ENCODE measurements around the gene BASP1. TPM values are rescaled to one million over a fixed set of nuclear protein-coding genes. Genes with fewer than 3 reads are reported as not detected.

The BASP1 gene
- total and polyA plus RNA-seq, 8 donors, result 0.23 to 8.3 (median 1.8) TPM

GRCh38 chr5:17265041-17265440, 47.6 kb downstream of the BASP1 start:
- no peaks in the 10 kb centered on the region for H3K4me1 ChIP-seq
- no peak overlapping the region for H3K27ac ChIP-seq
- ATAC-seq (no peak), FAIRE-seq (no peak), DNase-seq (no peak)
- H3K36me3 ChIP-seq, result no peaks in the 10 kb centered on the region
- H3K27me3 ChIP-seq, result peaks cover 0 to 4% (median 0%) of the 10 kb centered on the region in 4 donors
- no peaks in the 10 kb centered on the region for H3K9me3 ChIP-seq
- H3K4me3 ChIP-seq, result no peak overlapping the region
- 74 to 84% methylated on average over 2 of the region's 2 CpGs for WGBS, 2 donors
- no peak for TF ChIP-seq CTCF (IDR thresholded peaks at IDR 0.05)
- intact Hi-C loops (cut with DNase I), result no loop called here

DNA sequence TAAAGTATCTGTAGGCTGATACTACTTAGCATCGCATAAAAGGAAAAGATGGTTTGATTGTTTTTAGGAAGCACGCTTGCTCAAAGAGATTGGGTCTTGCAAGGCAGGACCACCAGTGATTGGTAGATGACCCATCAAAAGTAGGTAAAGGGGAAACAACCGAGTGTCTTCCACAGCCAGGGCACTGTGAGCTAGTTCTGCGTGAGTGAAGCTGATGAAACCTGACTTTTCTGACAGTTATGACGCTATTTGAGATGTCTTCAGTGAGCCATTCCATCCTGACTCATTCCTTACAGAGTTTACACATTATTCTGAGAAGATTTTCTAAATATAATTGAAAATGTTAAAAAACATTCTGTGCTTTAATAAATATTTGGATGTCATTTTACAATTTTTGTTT, 49.7 kb downstream of the BASP1 start:
- Histone ChIP-seq H3K27ac (no peak overlapping the region), H3K27me3 (no peaks in the 10 kb centered on the region), H3K9me3 (no peaks in the 10 kb centered on the region), H3K4me1 (no peaks in the 10 kb centered on the region), H3K36me3 (no peaks in the 10 kb centered on the region), H3K4me3 (no peak overlapping the region)
- DNase-seq (no peak), FAIRE-seq (no peak), ATAC-seq (no peak)
- 77 to 89% methylated on average over 5 of the region's 5 CpGs for WGBS, 2 donors
- intact Hi-C loops (cut with DNase I), result no loop called here
- TF ChIP-seq CTCF (IDR thresholded peaks at IDR 0.05), result no peak

- Histone ChIP-seq H3K36me3 (no peaks in the 10 kb centered on the region), H3K9me3 (no peaks in the 10 kb centered on the region), H3K27me3 (no peaks in the 10 kb centered on the region), H3K4me1 (no peaks in the 10 kb centered on the region), H3K27ac (no peak overlapping the region), H3K4me3 (no peak overlapping the region)
- FAIRE-seq (no peak), ATAC-seq (no peak), DNase-seq (no peak)
- no peak for TF ChIP-seq CTCF (IDR thresholded peaks at IDR 0.05)
- intact Hi-C loops (cut with DNase I), result no loop called here
- 40 to 45% methylated on average over 6 of the region's 6 CpGs for WGBS, 2 donors
Measured at GRCh38 chr5:17269201-17269600, 51.8 kb downstream of the BASP1 start.

- no peak for FAIRE-seq
- ATAC-seq, result no peak
- Histone ChIP-seq H3K27ac (no peak overlapping the region), H3K27me3 (no peaks in the 10 kb centered on the region), H3K36me3 (no peaks in the 10 kb centered on the region), H3K4me1 (no peaks in the 10 kb centered on the region), H3K9me3 (no peaks in the 10 kb centered on the region), H3K4me3 (no peak overlapping the region)
- no peak for DNase-seq
- intact Hi-C loops (cut with DNase I), result no loop called here
- 76 to 82% methylated on average over 3 of the region's 3 CpGs for WGBS, 2 donors
- no peak for TF ChIP-seq CTCF (IDR thresholded peaks at IDR 0.05)
Measured at GRCh38 chr5:17272111-17272510, 54.7 kb downstream of the BASP1 start.

- Histone ChIP-seq H3K36me3 (no peaks in the 10 kb centered on the region), H3K27ac (no peak overlapping the region), H3K9me3 (no peaks in the 10 kb centered on the region), H3K4me3 (no peak overlapping the region), H3K27me3 (no peaks in the 10 kb centered on the region), H3K4me1 (no peaks in the 10 kb centered on the region)
- FAIRE-seq (no peak), ATAC-seq (no peak), DNase-seq (peak in 2 of 6 donors; percentile 20 to 63)
- 89 to 92% methylated on average over 55 to 57 of the region's 57 CpGs for WGBS, 2 donors
- intact Hi-C loops (cut with DNase I), result no loop called here
- TF ChIP-seq CTCF (IDR thresholded peaks at IDR 0.05), result no peak
Measured at GRCh38 chr5:17275289-17276158, 58.1 kb downstream of the BASP1 start.
